HepG2 (cell line): ENCODE data around the gene SYNE2. TPM values are rescaled to one million over a fixed set of nuclear protein-coding genes. Genes with fewer than 3 reads are reported as not detected.

Experiments used
- ATAC-seq: fragments of 200-7000 bp; cut with Tn5 transposase; 3 replicates; pipeline ENCODE4 v1.9.1; 2020; ENCODE audit warnings: mild to moderate bottlenecking, moderate library complexity
- BruUV-seq: library from RNA; stranded (reverse); fragments of 400-500 nt; replicated peaks from 2 replicates; lab custom pipeline; 2021; lab: Mats Ljungman, UMichigan
- CTCF ChIA-PET: fragments of 300-600 bp; formaldehyde crosslinking; extraction: SDS; loops from one replicate; lab custom pipeline; 2021; ENCODE audit warnings: low total read pairs, inconsistent platforms, low intra/inter-chr PET ratio; lab: Yijun Ruan, JAX
- POLR2A ChIA-PET: fragments of 350-600 bp; sonication (Branson Sonifier 250); formaldehyde crosslinking; loops from one replicate; lab custom pipeline; 2020; ENCODE audit warnings: antibody characterized with exemption, inconsistent platforms; lab: Yijun Ruan, JAX
- DNase-seq: peaks from one replicate; pipeline ENCODE4 v3.0.0-alpha.2; 2015; ENCODE audit warnings: low spot score
- FAIRE-seq: peaks from 3 replicates; lab custom pipeline; 2011; peaks lifted over from hg19 to GRCh38; lab: Jason Lieb, UNC
- H2AFZ ChIP-seq: one replicate; pipeline ENCODE4 v1.6.1; 2011; ENCODE audit warnings: low read length, inconsistent platforms
- H3K27ac ChIP-seq: fragments of 300-600 bp; 3 replicates; pipeline ENCODE4 v1.8.0; 2011; ENCODE audit warnings: mixed run types, mild to moderate bottlenecking, mixed read lengths, low read length, inconsistent platforms; ENCODE audit not compliant: insufficient read depth; ENCODE audit errors: extremely low read length
- H3K27me3 ChIP-seq, 2 experiments: fragments of 200-600 bp in 1 of 2; 2 replicates in 1 of 2; 3 replicates in 1 of 2; pipeline versions ENCODE4 v1.6.0 to v1.8.0; 2011; ENCODE audit warnings: low read length in 2 of 2, mild to moderate bottlenecking in 2 of 2, moderate library complexity in 2 of 2, inconsistent platforms in 1 of 2; ENCODE audit not compliant: insufficient read depth in 2 of 2, control insufficient read depth in 1 of 2
- H3K36me3 ChIP-seq, 2 experiments: fragments of 200-600 bp in 1 of 2; replicated peaks in 1 of 2; 2 replicates in 1 of 2; 3 replicates in 1 of 2; pipeline versions ENCODE4 v1.5.1 to v1.8.0; 2011; ENCODE audit warnings: low read length in 2 of 2, inconsistent platforms in 1 of 2; ENCODE audit not compliant: insufficient read depth in 2 of 2, control insufficient read depth in 1 of 2
- H3K4me1 ChIP-seq: 2 replicates; pipeline ENCODE4 v1.5.1; 2012; ENCODE audit warnings: low read length, inconsistent platforms; ENCODE audit not compliant: insufficient read depth
- H3K4me2 ChIP-seq: 2 replicates; pipeline ENCODE4 v1.6.0; 2011; ENCODE audit warnings: low read depth, low read length, inconsistent platforms
- H3K4me3 ChIP-seq, 3 experiments: fragments of 200-600 bp in 1 of 3; sonication (generic), shearing (Covaris generic) in 1 of 3; replicated peaks in 1 of 3; 2 replicates each; pipeline ENCODE4 v1.5.1; 2011 to 2016; ENCODE audit warnings: low read length in 3 of 3, inconsistent platforms in 2 of 3, low read depth in 2 of 3, mild to moderate bottlenecking in 2 of 3, control low read depth in 1 of 3, mixed read lengths in 1 of 3; ENCODE audit not compliant: insufficient read depth in 1 of 3
- H3K79me2 ChIP-seq: one replicate; pipeline ENCODE4 v1.6.1; 2011; ENCODE audit warnings: low read length, inconsistent platforms; ENCODE audit not compliant: insufficient read depth
- H3K9ac ChIP-seq: 2 replicates; pipeline ENCODE4 v1.6.0; 2011; ENCODE audit warnings: mild to moderate bottlenecking, low read depth, low read length, inconsistent platforms; ENCODE audit not compliant: insufficient read depth
- H3K9me3 ChIP-seq: 2 replicates; pipeline ENCODE4 v1.5.1; 2012; ENCODE audit warnings: mild to moderate bottlenecking, low read length
- H4K20me1 ChIP-seq: 2 replicates; pipeline ENCODE4 v1.6.0; 2011; ENCODE audit warnings: inconsistent platforms, mild to moderate bottlenecking, low read length, moderate library complexity; ENCODE audit not compliant: insufficient read depth
- HOXA9 ChIP-seq: sonication (generic); formaldehyde crosslinking; IDR thresholded peaks from 2 replicates; pipeline ENCODE4 v1.8.1; 2022; ENCODE audit warnings: missing genetic modification reagents, mild to moderate bottlenecking, moderate library complexity, borderline replicate concordance
- MYNN ChIP-seq: sonication (generic); formaldehyde crosslinking; IDR thresholded peaks from 2 replicates; pipeline ENCODE4 v1.4.0; 2020; ENCODE audit warnings: mild to moderate bottlenecking, low read depth, missing genetic modification reagents
- PHF8 ChIP-seq: sonication (generic); formaldehyde crosslinking; IDR thresholded peaks from 2 replicates; pipeline ENCODE4 v1.5.0; 2020; ENCODE audit warnings: missing genetic modification reagents
- PLRG1 ChIP-seq: fragments of 450-650 bp; conservative IDR thresholded peaks from 2 replicates; pipeline ENCODE4 v1.6.1; 2016
- SOX13 ChIP-seq, 3 experiments: fragments of 450-650 bp in 1 of 3; sonication (generic) in 1 of 3; formaldehyde crosslinking in 1 of 3; IDR thresholded peaks in 2 of 3; conservative IDR thresholded peaks in 1 of 3; 2 replicates each; pipeline versions ENCODE4 v1.5.0 to v1.6.1; 2016 to 2020; ENCODE audit warnings: antibody characterized with exemption in 1 of 3, mild to moderate bottlenecking in 1 of 3, missing compliant biosample characterization in 1 of 3, missing genetic modification reagents in 1 of 3, moderate library complexity in 1 of 3
- TBX2 ChIP-seq: sonication (generic); formaldehyde crosslinking; IDR thresholded peaks from 2 replicates; pipeline ENCODE4 v1.5.0; 2020; ENCODE audit warnings: missing genetic modification reagents, mild to moderate bottlenecking, borderline replicate concordance
- ZNF609 ChIP-seq: sonication (generic); formaldehyde crosslinking; IDR thresholded peaks from 2 replicates; pipeline ENCODE4 v1.4.0; 2020; ENCODE audit warnings: mild to moderate bottlenecking, missing genetic modification reagents, borderline replicate concordance
- ZNF770 ChIP-seq: sonication (generic); formaldehyde crosslinking; IDR thresholded peaks from 2 replicates; pipeline ENCODE4 v1.5.0; 2020; ENCODE audit warnings: mild to moderate bottlenecking, missing genetic modification reagents
- ZNF777 ChIP-seq: sonication (generic); formaldehyde crosslinking; IDR thresholded peaks from 2 replicates; pipeline ENCODE4 v1.4.0; 2020; ENCODE audit warnings: missing genetic modification reagents
- WGBS: methylation state at CpG from one replicate; pipeline ENCODE4 v1.1.6; 2017; ENCODE audit warnings: low lambda C conversion rate; 5-methylcytosine and 5-hydroxymethylcytosine counted together
- in situ Hi-C: cut with HindIII; loops from 2 replicates; pipeline ENCODE4 v1.10.0; 2017; ENCODE audit warnings: low pct_unique_long_range_greater_than_20kb; ENCODE audit not compliant: extremely low pct_ligation_motif_present
- intact Hi-C: fragments of 100-400 bp; cut with micrococcal nuclease; formaldehyde crosslinking; loops from one replicate; pipeline ENCODE4 v1.10.0; 2022; ENCODE audit not compliant: unreplicated experiment
- polyA plus RNA-seq, 8 experiments: library from polyadenylated mRNA; depleted of rRNA in 3 of 8; stranded (reverse) in 7 of 8; unstranded in 1 of 8; fragments of >200 nt; fragmentation: Illumina TruSeq in 4 of 8; extraction: Trizol in 4 of 8; gene quantifications; 2 replicates each; pipeline versions ENCODE4 v1.2.1 to v1.2.3, GENCODE V29; 2011 to 2016; ENCODE audit warnings: low read depth in 4 of 8, missing spikeins in 1 of 8, mixed read lengths in 1 of 8; ENCODE audit not compliant: insufficient read depth in 1 of 8
- total RNA-seq, 5 experiments: library from RNA; depleted of rRNA; stranded (reverse); fragments of >200 nt; fragmentation: Illumina TruSeq; extraction: Trizol; gene quantifications; 2 replicates each; pipeline ENCODE4 v1.2.3, GENCODE V29; 2016; ENCODE audit warnings: low read depth in 1 of 5

Gene SYNE2
- total and polyA plus RNA-seq, 2 of the 13 experiments (the other 11 are each of a cell fraction or from before 2014, with no cell fraction given) = 6.2 to 13.3 TPM

GRCh38 chr14:64238049-64238448, 385.2 kb downstream of the SYNE2 start (continued):
- TF ChIP-seq ZNF770 (CRISPR knock-in tag) (no peak), PHF8 (CRISPR knock-in tag) (no peak)
- TF ChIP-seq, all 625 proteins: peak for 0

GRCh38 chr14:64238631-64239030, 385.8 kb downstream of the SYNE2 start:
- 2% methylated on average over 2 of the region's 2 CpGs for WGBS
- CTCF ChIA-PET = no interaction called here
- FAIRE-seq (no peak), ATAC-seq (no peak), DNase-seq (no peak)
- Histone ChIP-seq H3K27me3 (no peaks in the 10 kb centered on the region; a peak in 2 of 5 replicates), H3K9ac (no peak overlapping the region), H3K9me3 (no peaks in the 10 kb centered on the region), H3K27ac (no peak overlapping the region), H2AFZ (no peak overlapping the region), H3K4me1 (no peaks in the 10 kb centered on the region), H3K4me3 (no peak overlapping the region), H3K36me3 (no peaks in the 10 kb centered on the region), H3K79me2 (no peaks in the 10 kb centered on the region), H3K4me2 (no peak overlapping the region), H4K20me1 (no peaks in the 10 kb centered on the region)
- TF ChIP-seq SOX13 (IDR thresholded peaks at IDR 0.05) (no peak), SOX13 (CRISPR knock-in tag; conservative IDR thresholded peaks at IDR 0.05 in 1 of 2, IDR thresholded peaks at IDR 0.05 in 1 of 2) (no peak), TBX2 (no peak)
- in situ Hi-C loops = no loop called here
- intact Hi-C loops = no loop called here
- POLR2A ChIA-PET = no interaction called here
- BruUV-seq = no TSS peak

- no peak for DNase-seq
- no peaks in the 10 kb centered on the region for H3K27me3 ChIP-seq
- intact Hi-C loops = no loop called here
- no peak for FAIRE-seq
- H3K4me1 ChIP-seq = no peaks in the 10 kb centered on the region
- 28% methylated on average over 4 of the region's 4 CpGs for WGBS
- H3K36me3 ChIP-seq = no peaks in the 10 kb centered on the region
- no peaks in the 10 kb centered on the region for H4K20me1 ChIP-seq
- H3K4me3 ChIP-seq = no peak overlapping the region
- H3K9me3 ChIP-seq = no peaks in the 10 kb centered on the region
- no peak overlapping the region for H3K27ac ChIP-seq
- H3K79me2 ChIP-seq = no peaks in the 10 kb centered on the region
- CTCF ChIA-PET = no interaction called here
- H3K4me2 ChIP-seq = no peak overlapping the region
- POLR2A ChIA-PET = no interaction called here
- in situ Hi-C loops = no loop called here
- BruUV-seq = no TSS peak
- H2AFZ ChIP-seq = no peak overlapping the region
- no peak overlapping the region for H3K9ac ChIP-seq
- no peak for ATAC-seq
- no peak for TF ChIP-seq PLRG1
- TF ChIP-seq ZNF609 (CRISPR knock-in tag) = no peak
- no peak for TF ChIP-seq MYNN
- no peak for TF ChIP-seq HOXA9 (CRISPR knock-in tag)
- TF ChIP-seq ZNF777 (CRISPR knock-in tag) = no peak
These were observed 391.5 kb downstream of the SYNE2 start for GRCh38 chr14:64244279-64244678.
